ENCODE results near the gene KDM3B.

Gene KDM3B

GRCh38 chr5:138450971-138451370, 98.5 kb downstream of the KDM3B start:
- DNase-seq: no peak

- no peak for DNase-seq
Observed at GRCh38 chr5:138452720-138453119, 100.2 kb downstream of the KDM3B start.

- no peak for DNase-seq
Observed at GRCh38 chr5:138453590-138453989, 101.1 kb downstream of the KDM3B start.

- DNase-seq: no peak
Observed at GRCh38 chr5:138454121-138454520, 101.6 kb downstream of the KDM3B start.

GRCh38 chr5:138455232-138455930, 102.9 kb downstream of the KDM3B start:
- no peak for DNase-seq

GRCh38 chr5:138457531-138458275, 105.2 kb downstream of the KDM3B start:
- DNase-seq: no peak

- no peak for DNase-seq
Observed at GRCh38 chr5:138458384-138458783, 105.9 kb downstream of the KDM3B start.

GRCh38 chr5:138458856-138459255, 106.4 kb downstream of the KDM3B start:
- DNase-seq: no peak

- no peak for DNase-seq
Observed at GRCh38 chr5:138459311-138459933, 106.9 kb downstream of the KDM3B start.

- no peak for DNase-seq
Observed at GRCh38 chr5:138460032-138460693, 107.7 kb downstream of the KDM3B start.

GRCh38 chr5:138461343-138462125, 109.0 kb downstream of the KDM3B start:
- DNase-seq: peak; percentile 74

- DNase-seq: no peak
Observed at GRCh38 chr5:138463419-138464007, 111.0 kb downstream of the KDM3B start.

GRCh38 chr5:138464008-138464387, 111.5 kb downstream of the KDM3B start:
- DNase-seq: peak; percentile 90

- peak; percentile 96 for DNase-seq
Observed at GRCh38 chr5:138464388-138465260, 112.1 kb downstream of the KDM3B start.

GRCh38 chr5:138465261-138466124, 113.0 kb downstream of the KDM3B start, which contains the start of gene EGR1:
Gene EGR1 (plus strand): TSS chr5:138465479. CDS start chr5:138465762, 283 bp downstream.
- peak; percentile 86 for DNase-seq

- peak; percentile 33 for DNase-seq
Observed at GRCh38 chr5:138466125-138466899, 113.8 kb downstream of the KDM3B start.

- no peak for DNase-seq
Observed at GRCh38 chr5:138466900-138467710, 114.6 kb downstream of the KDM3B start.

- DNase-seq: no peak
Observed at GRCh38 chr5:138467711-138468132, 115.2 kb downstream of the KDM3B start.
